Measurements from ENCODE around the gene UBD. TPM values are rescaled to one million over a fixed set of nuclear protein-coding genes. Genes with fewer than 3 reads are reported as not detected.

Gene UBD
- total RNA-seq, 1 donor from 2014 or later = not detected

GRCh38 chr6:29532320-29532951 lies 27.1 kb downstream of the UBD start:
- H3K4me1 Mint-ChIP-seq = no peaks in the 10 kb centered on the region
- H3K4me3 Mint-ChIP-seq = no peak overlapping the region
- DNase-seq = no peak
- CTCF ChIA-PET = no interaction called here
- intact Hi-C loops (cut with micrococcal nuclease) = no loop called here
- H3K9me3 Mint-ChIP-seq = no peaks in the 10 kb centered on the region
- no peak overlapping the region for H3K27ac Mint-ChIP-seq
- ATAC-seq (ENCODE audit: low read depth) = no peak
- no peaks in the 10 kb centered on the region for H3K36me3 Mint-ChIP-seq (ENCODE audit: low read depth)
- H3K27me3 Mint-ChIP-seq = peaks cover 12% of the 10 kb centered on the region
- POLR2A ChIA-PET = no interaction called here
- TF ChIP-seq CTCF (IDR thresholded peaks at IDR 0.05) = no peak

- Mint-ChIP-seq H3K4me3 (no peak overlapping the region), H3K4me1 (no peaks in the 10 kb centered on the region), H3K9me3 (no peaks in the 10 kb centered on the region), H3K27me3 (peaks cover 15% of the 10 kb centered on the region), H3K36me3 (ENCODE audit: low read depth) (no peaks in the 10 kb centered on the region), H3K27ac (no peak overlapping the region)
- CTCF ChIA-PET = no interaction called here
- POLR2A ChIA-PET = no interaction called here
- TF ChIP-seq CTCF (IDR thresholded peaks at IDR 0.05) = no peak
- ATAC-seq (ENCODE audit: low read depth) (no peak), DNase-seq (no peak)
- intact Hi-C loops (cut with micrococcal nuclease) = no loop called here
Observed at GRCh38 chr6:29531668-29532067, 27.9 kb downstream of the UBD start.

- no peak overlapping the region for H3K4me3 Mint-ChIP-seq
- H3K27me3 Mint-ChIP-seq = peaks cover 17% of the 10 kb centered on the region
- no peak for TF ChIP-seq CTCF (IDR thresholded peaks at IDR 0.05)
- intact Hi-C loops (cut with micrococcal nuclease) = no loop called here
- ChIA-PET POLR2A (no interaction called here), CTCF (no interaction called here)
- DNase-seq (no peak), ATAC-seq (ENCODE audit: low read depth) (no peak)
- no peaks in the 10 kb centered on the region for H3K4me1 Mint-ChIP-seq
- no peaks in the 10 kb centered on the region for H3K36me3 Mint-ChIP-seq (ENCODE audit: low read depth)
- no peaks in the 10 kb centered on the region for H3K9me3 Mint-ChIP-seq
- H3K27ac Mint-ChIP-seq = no peak overlapping the region
Observed at GRCh38 chr6:29530671-29531310, 28.7 kb downstream of the UBD start.

- intact Hi-C loops (cut with micrococcal nuclease) = no loop called here
- Mint-ChIP-seq H3K9me3 (no peaks in the 10 kb centered on the region), H3K4me1 (no peaks in the 10 kb centered on the region), H3K36me3 (ENCODE audit: low read depth) (no peaks in the 10 kb centered on the region), H3K4me3 (no peak overlapping the region), H3K27me3 (peaks cover 20% of the 10 kb centered on the region), H3K27ac (no peak overlapping the region)
- TF ChIP-seq CTCF (IDR thresholded peaks at IDR 0.05) = no peak
- ATAC-seq (ENCODE audit: low read depth) (no peak), DNase-seq (no peak)
- POLR2A ChIA-PET = no interaction called here
- CTCF ChIA-PET = no interaction called here
Observed at GRCh38 chr6:29529956-29530355, 29.6 kb downstream of the UBD start.

- H3K4me3 Mint-ChIP-seq = no peak overlapping the region
- TF ChIP-seq CTCF (IDR thresholded peaks at IDR 0.05) = no peak
- no peaks in the 10 kb centered on the region for H3K4me1 Mint-ChIP-seq
- DNase-seq (no peak), ATAC-seq (ENCODE audit: low read depth) (no peak)
- ChIA-PET POLR2A (no interaction called here), CTCF (no interaction called here)
- H3K27me3 Mint-ChIP-seq = peaks cover 25% of the 10 kb centered on the region
- no peaks in the 10 kb centered on the region for H3K36me3 Mint-ChIP-seq (ENCODE audit: low read depth)
- H3K9me3 Mint-ChIP-seq = no peaks in the 10 kb centered on the region
- intact Hi-C loops (cut with micrococcal nuclease) = no loop called here
- no peak overlapping the region for H3K27ac Mint-ChIP-seq
Observed at GRCh38 chr6:29528988-29529560, 30.5 kb downstream of the UBD start.

Measured in activated B cell treated with CpG ODN at 0.5 μM for 24 hours (primary cell).